NCI-H1092 treated with DMSO at 0.1 percent for 48 hours (cell line): Measurements from ENCODE around the gene ARHGAP26.
A peak's percentile ranks its signal among the peaks of the same experiment; 100 is the strongest.

Experiments
- DNase-seq: peaks from one replicate; lab custom pipeline; 2025; lab: John Stamatoyannopoulos, UW

The ARHGAP26 gene

DNA sequence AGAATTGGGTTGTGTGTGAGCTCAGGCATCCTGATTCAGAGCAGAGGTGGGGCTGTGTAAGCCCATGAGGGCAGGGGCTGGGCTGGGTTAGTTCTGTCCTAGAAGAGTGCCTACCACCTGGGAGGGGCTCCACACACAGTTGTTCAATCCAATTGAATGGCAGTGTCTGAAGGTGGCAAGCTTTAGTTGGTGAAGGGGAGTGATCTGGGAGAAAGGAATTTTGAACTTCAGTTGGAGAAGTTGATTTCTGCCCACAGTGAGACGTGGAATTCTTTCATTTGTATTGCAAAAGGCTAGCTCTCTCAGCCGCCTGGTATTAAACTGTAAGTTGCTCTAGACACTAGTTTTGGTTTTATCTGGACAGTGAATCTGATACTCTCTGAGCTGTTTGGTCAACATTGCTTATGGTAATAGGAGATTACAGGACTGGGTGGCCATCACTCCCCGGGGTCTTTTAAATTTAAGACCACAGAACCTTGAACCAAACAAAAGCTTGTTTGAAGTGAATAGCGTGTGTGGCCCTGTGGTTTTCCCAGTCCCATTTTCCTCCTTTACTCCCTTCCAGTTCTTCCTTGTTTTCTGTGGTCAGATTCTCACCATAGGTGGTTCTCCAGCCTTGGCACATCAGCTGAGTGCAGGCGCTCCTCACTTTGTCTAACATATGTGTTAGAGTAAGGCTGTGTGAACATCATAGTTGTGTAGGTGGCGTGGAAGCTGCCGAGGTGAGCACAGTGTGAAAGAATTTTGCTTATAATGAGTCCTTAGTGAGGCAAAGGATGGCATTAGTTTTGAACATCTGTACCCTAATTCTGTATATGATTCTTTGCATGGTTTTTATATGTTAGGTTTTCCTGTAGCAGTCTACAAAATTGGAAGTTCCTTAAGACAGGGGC lies 78.0 kb downstream of the ARHGAP26 start:
- no peak for DNase-seq

- no peak for DNase-seq
Observed at GRCh38 chr5:142849466-142849865, 79.3 kb downstream of the ARHGAP26 start.

GRCh38 chr5:142849880-142850279 lies 79.7 kb downstream of the ARHGAP26 start:
- no peak for DNase-seq

- DNase-seq = no peak
Observed at GRCh38 chr5:142851731-142852130, 81.6 kb downstream of the ARHGAP26 start.

- DNase-seq = no peak
Observed at GRCh38 chr5:142852416-142853198, 82.4 kb downstream of the ARHGAP26 start.

GRCh38 chr5:142853682-142854081 lies 83.5 kb downstream of the ARHGAP26 start:
- DNase-seq = no peak

GRCh38 chr5:142856269-142856782 lies 86.1 kb downstream of the ARHGAP26 start:
- DNase-seq = no peak

- DNase-seq = no peak
Observed at GRCh38 chr5:142857405-142857804, 87.2 kb downstream of the ARHGAP26 start.

DNA sequence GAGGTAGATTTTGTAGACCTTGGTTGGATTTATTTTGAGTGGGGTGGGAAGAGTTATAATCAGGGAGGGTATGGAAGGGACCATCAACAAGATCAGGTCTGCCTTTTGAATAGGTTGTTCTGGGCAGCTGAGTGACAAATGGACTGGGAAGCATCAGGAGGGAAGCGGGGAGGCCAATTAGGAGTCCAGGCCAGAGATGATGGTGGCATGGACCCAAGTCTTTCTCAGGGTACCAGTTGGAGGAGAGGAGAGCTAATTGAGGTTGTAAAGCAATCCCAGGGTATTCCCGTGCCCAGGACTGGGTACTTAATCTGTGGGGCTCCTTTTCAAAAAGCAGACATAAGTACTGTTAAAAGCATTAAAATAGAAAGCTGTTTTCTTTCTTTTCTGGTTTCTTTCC lies 88.9 kb downstream of the ARHGAP26 start:
- no peak for DNase-seq

GRCh38 chr5:142860270-142860669 lies 90.1 kb downstream of the ARHGAP26 start:
- no peak for DNase-seq

- no peak for DNase-seq
Observed at GRCh38 chr5:142861011-142861410, 90.8 kb downstream of the ARHGAP26 start.

GRCh38 chr5:142862594-142862993 lies 92.4 kb downstream of the ARHGAP26 start:
- no peak for DNase-seq

DNA sequence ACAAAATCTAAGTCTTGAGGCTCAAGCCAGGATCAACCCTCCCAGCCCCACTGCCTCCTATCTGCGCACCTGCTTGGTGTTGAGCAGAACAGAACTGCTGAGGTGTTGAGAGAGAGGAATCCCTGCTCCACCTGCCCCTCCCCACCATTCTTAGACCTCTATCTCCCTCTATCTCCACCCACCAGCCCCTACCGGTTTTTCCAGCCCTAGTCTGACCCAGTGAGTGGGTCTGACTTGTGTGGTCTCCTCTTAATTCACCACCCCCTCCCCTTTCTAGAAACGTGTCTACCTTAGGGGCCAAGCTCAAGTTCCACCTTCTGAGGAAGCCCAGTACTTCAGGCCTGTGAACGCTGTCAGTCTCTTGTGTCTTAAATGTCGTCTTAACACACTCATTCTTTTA lies 93.7 kb downstream of the ARHGAP26 start:
- no peak for DNase-seq

DNA sequence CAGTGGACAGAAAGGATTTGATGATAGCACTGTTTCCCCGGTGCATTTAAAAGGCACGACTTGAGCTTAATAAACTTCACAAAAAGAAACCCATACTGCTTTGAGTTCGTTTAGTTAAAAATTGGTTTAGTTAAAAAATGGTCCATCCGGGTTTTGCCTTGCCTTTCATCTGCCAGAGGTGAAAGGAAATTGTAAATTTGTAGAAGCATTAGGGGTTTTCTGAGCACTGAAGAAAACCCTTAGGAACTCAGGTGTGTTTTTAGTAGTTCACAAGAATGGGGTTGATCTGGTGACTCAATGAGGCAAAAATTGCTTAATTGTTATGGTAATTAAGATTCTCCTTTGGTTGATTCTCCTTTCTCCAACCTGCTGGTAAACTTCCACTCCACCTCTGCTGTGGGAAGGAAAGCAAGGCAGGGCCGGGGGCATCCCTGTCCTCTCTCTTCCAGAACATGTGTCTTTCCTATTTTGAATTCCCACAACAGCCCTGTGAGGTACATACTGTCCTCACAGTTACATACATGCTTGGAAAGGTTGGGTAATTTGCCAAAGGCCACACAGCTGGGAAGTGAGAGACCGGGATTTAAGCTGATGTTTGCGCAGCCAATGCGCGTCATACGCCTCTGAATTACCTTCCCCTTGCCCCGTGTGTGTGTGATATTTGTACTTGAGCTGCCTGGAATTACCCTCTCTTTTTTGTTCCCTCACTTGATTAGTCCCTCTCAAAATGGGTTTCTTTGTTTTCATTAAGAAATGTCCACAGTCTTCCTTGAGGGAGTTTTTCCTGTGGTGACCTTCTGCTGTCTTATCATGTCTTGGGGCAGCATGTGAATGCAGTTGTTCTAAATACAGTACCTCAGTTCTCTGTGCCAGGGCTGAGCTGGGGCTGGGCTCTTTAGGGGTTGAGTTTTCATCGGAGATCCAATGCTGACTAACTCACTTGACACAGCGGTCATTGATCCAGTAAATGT lies 94.4 kb downstream of the ARHGAP26 start:
- DNase-seq = no peak

- no peak for DNase-seq
Observed at GRCh38 chr5:142865631-142866030, 95.5 kb downstream of the ARHGAP26 start.

DNA sequence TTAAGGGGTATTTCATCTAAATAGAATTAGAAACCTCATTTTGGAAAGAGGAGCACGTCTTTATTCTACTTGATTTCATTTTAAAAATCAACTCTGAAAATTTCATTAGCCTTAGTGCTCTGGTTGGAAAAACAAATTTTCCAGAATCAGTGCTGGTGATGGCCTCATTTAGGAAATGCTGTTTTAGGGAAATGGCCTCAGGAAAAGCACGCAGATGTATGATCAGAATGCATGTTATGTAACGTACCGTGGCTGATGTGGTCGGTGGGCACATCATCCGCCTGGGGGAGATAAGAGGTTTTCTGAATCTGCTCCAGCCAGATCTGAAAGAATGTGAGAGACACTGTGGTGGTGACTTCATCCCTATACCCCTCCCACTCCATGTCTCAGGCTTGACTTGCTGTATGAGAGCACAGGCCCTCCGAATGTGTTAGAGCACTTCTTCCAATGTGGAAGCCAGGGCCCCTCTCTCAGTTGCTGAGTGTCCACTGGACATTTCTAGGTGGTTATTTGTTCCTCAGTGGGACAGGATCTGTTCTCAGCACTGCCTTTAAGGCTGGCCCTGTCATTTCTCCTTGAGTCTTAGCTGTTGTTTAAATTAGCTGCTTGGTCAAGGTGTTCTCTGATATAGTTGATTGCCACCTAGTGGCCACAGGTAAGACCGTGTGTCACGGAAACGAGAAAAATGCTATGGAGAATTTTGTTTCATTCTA lies 96.5 kb downstream of the ARHGAP26 start:
- peak; percentile 30 for DNase-seq

DNA sequence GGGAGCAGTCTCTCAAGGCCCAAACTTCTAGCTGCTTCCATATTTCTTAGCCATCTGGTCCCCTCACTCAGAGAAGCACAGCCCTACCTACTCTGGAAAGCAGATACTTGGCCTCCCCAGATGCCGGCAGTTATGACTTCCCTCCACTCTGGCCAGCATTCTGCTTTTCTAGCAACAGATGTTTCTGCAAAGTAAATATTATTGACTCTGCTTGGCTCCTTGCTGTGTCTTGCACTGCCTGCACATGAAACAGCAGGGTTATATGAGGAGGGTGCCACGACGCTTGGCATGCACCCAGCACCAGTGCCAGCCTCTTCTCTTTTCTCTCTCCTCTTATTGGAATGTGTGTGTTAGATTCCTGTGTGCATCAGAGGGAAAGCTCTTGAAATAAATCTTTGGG lies 99.7 kb downstream of the ARHGAP26 start:
- no peak for DNase-seq

GRCh38 chr5:142870532-142871362 lies 100.6 kb downstream of the ARHGAP26 start:
- DNase-seq = no peak

DNA sequence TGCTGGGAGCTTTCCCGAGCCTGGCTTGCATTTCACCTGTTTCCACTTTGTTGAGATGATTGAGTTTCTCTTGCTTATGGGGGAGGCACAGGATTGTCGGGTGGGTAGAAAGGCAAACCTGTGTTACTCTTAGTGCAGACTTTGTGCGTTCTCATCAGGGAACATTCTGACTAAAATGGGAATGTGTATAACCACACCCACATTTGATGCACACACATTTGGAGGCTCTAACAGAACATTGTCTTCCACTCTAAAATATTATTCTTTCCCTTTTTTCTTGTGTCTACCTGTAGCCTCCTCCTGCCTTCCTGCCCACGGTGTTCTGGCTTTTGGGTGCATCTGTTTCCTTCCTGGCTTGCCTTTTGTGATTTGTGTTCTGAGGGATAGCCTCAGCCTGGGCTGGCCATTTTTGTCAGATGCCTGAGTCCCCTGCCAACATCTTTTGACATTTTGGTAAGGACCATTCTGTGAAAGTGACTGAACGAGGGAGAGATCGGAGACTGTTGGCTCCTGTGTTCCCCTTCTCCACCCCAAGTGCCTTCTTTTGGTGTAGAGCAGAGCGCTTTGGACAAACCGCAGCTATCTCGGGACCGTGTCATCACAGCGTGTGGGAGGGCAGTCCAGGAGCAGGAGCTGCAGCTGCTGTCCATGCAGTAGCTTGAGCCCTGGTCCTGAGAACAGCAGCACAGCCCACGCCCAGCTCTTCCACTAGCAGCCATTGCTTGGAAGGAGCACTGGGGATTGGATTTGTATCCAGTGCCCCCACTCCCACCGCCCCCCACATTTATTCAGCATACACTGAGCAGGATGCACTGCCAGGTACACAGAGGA lies 101.4 kb downstream of the ARHGAP26 start:
- DNase-seq = no peak
